GM12878 (cell line): ENCODE results near the gene DEUP1. TPM values are rescaled to one million over a fixed set of nuclear protein-coding genes. Genes with fewer than 3 reads are reported as not detected.

ENCODE experiments used
- ATAC-seq: fragments of 200-7000 bp; cut with Tn5 transposase; 3 replicates; pipeline ENCODE4 v1.9.1; 2020; ENCODE audit warnings: mild to moderate bottlenecking, moderate library complexity
- BruUV-seq: library from RNA; stranded (reverse); fragments of 400-500 nt; replicated peaks from 2 replicates; lab custom pipeline; 2021; lab: Mats Ljungman, UMichigan
- CTCF ChIA-PET: fragments of 300-600 bp; sonication (Branson Sonifier 250); formaldehyde crosslinking; extraction: SDS; loops from one replicate; lab custom pipeline; 2021; ENCODE audit warnings: inconsistent platforms; lab: Yijun Ruan, JAX
- POLR2A ChIA-PET: fragments of 350-600 bp; formaldehyde crosslinking; extraction: SDS; loops from one replicate; lab custom pipeline; 2021; ENCODE audit warnings: inconsistent platforms; lab: Charles Lee
- RAD21 ChIA-PET: fragments of 300-600 bp; sonication (Branson Sonifier 250); formaldehyde crosslinking; loops from one replicate; lab custom pipeline; 2023; ENCODE audit warnings: antibody characterized with exemption; ENCODE audit not compliant: unreplicated experiment; lab: Charles Lee
- SMC1A ChIA-PET: fragments of 300-600 bp; sonication (Branson Sonifier 250); formaldehyde crosslinking; loops from one replicate; lab custom pipeline; 2023; ENCODE audit not compliant: unreplicated experiment, uncharacterized antibody; lab: Charles Lee
- DNase-seq: peaks from one replicate; pipeline ENCODE4 v3.0.0-alpha.2; 2011; ENCODE audit warnings: low read depth, low spot score
- FAIRE-seq: peaks from 3 replicates; lab custom pipeline; 2011; peaks lifted over from hg19 to GRCh38; lab: Jason Lieb, UNC
- H2AFZ ChIP-seq: 2 replicates; pipeline ENCODE4 v1.6.0; 2011; ENCODE audit warnings: low read depth, low read length, control low read depth; ENCODE audit not compliant: control insufficient read depth
- H3K27ac ChIP-seq: 2 replicates; pipeline ENCODE4 v1.5.1; 2011; ENCODE audit warnings: control low read depth; ENCODE audit not compliant: control insufficient read depth, insufficient read depth
- H3K27me3 ChIP-seq, 2 experiments: replicated peaks in 1 of 2; 2 replicates each; pipeline versions ENCODE4 v1.6.0 to v1.6.1; 2011; ENCODE audit warnings: low read length in 1 of 2; ENCODE audit not compliant: control insufficient read depth in 2 of 2, insufficient read depth in 2 of 2
- H3K36me3 ChIP-seq, 2 experiments: 2 replicates each; pipeline ENCODE4 v1.5.1; 2011; ENCODE audit warnings: low read length in 1 of 2; ENCODE audit not compliant: control insufficient read depth in 2 of 2, insufficient read depth in 2 of 2
- H3K4me1 ChIP-seq: 2 replicates; pipeline ENCODE4 v1.6.1; 2011; ENCODE audit warnings: mild to moderate bottlenecking, low read length, moderate library complexity, mixed read lengths; ENCODE audit not compliant: control insufficient read depth, insufficient read depth
- H3K4me2 ChIP-seq: 2 replicates; pipeline ENCODE4 v1.6.0; 2011; ENCODE audit warnings: control low read depth; ENCODE audit not compliant: control insufficient read depth, insufficient read depth
- H3K4me3 ChIP-seq: fragments of 200-600 bp; sonication (generic); 2 replicates; pipeline ENCODE4 v1.5.1; 2016
- H3K79me2 ChIP-seq: 2 replicates; pipeline ENCODE4 v1.6.0; 2011; ENCODE audit warnings: low read length; ENCODE audit not compliant: control insufficient read depth, insufficient read depth
- H3K9ac ChIP-seq: 2 replicates; pipeline ENCODE4 v1.8.0; 2011; ENCODE audit warnings: low read length, control low read depth, mixed read lengths; ENCODE audit not compliant: control insufficient read depth, insufficient read depth
- H3K9me3 ChIP-seq: replicated peaks from 3 replicates; pipeline ENCODE4 v1.5.1; 2011; ENCODE audit warnings: mild to moderate bottlenecking, low read length; ENCODE audit not compliant: control insufficient read depth, insufficient read depth
- H4K20me1 ChIP-seq: 2 replicates; pipeline ENCODE4 v1.6.0; 2011; ENCODE audit not compliant: control insufficient read depth, insufficient read depth
- BMI1 ChIP-seq: fragments of 450-650 bp; IDR thresholded peaks from 2 replicates; pipeline ENCODE4 v1.6.1; 2016; ENCODE audit warnings: mild to moderate bottlenecking, moderate library complexity, borderline replicate concordance
- CREB1 ChIP-seq: IDR thresholded peaks from 2 replicates; pipeline ENCODE4 v1.6.1; 2012; ENCODE audit warnings: low read depth, mild to moderate bottlenecking, inconsistent platforms
- CREM ChIP-seq: IDR thresholded peaks from 2 replicates; pipeline ENCODE4 v1.6.1; 2014; ENCODE audit warnings: antibody characterized with exemption, low read depth
- IRF4 ChIP-seq: IDR thresholded peaks from 2 replicates; pipeline ENCODE4 v1.6.1; 2011; ENCODE audit warnings: low read depth, low read length
- JUNB ChIP-seq: IDR thresholded peaks from 2 replicates; pipeline ENCODE4 v1.6.1; 2016; ENCODE audit warnings: antibody characterized with exemption, mild to moderate bottlenecking
- LARP7 ChIP-seq: fragments of 450-650 bp; IDR thresholded peaks from 2 replicates; pipeline ENCODE4 v1.6.1; 2017; ENCODE audit warnings: mild to moderate bottlenecking
- PAX5 ChIP-seq: IDR thresholded peaks from 2 replicates; pipeline ENCODE4 v1.6.1; 2011; ENCODE audit warnings: low read depth, low read length, borderline replicate concordance
- SMAD5 ChIP-seq: IDR thresholded peaks from 2 replicates; pipeline ENCODE4 v1.6.1; 2016; ENCODE audit warnings: antibody characterized with exemption, low read depth
- SMC3 ChIP-seq: IDR thresholded peaks from 2 replicates; pipeline ENCODE4 v1.6.1; 2011; ENCODE audit warnings: low read length, improper control_type of control experiment, borderline replicate concordance
- TCF3 ChIP-seq: IDR thresholded peaks from 2 replicates; pipeline ENCODE4 v1.6.1; 2012; ENCODE audit warnings: low read depth, mild to moderate bottlenecking, low read length, borderline replicate concordance; ENCODE audit not compliant: insufficient read depth
- YY1 ChIP-seq: IDR thresholded peaks from 2 replicates; pipeline ENCODE4 v1.6.1; 2011; ENCODE audit warnings: low read depth, mild to moderate bottlenecking, low read length
- WGBS: methylation state at CpG from one replicate; pipeline ENCODE4 v1.1.6; 2016; ENCODE audit warnings: low lambda C conversion rate; ENCODE audit not compliant: insufficient replicate concordance, insufficient coverage; ENCODE audit errors: missing lambda C conversion rate; 5-methylcytosine and 5-hydroxymethylcytosine counted together
- in situ Hi-C: fragments of 300-500 bp; cut with MboI; formaldehyde crosslinking; loops from 9 replicates; pipeline ENCODE4 v1.14.3; 2018; ENCODE audit warnings: mixed read lengths
- intact Hi-C: fragments of 100-400 bp; cut with micrococcal nuclease; formaldehyde crosslinking; loops from one replicate; pipeline ENCODE4 v1.14.2; 2022; ENCODE audit not compliant: unreplicated experiment
- polyA plus RNA-seq, 11 experiments: library from polyadenylated mRNA; depleted of rRNA in 4 of 11; unstranded in 6 of 11; stranded (reverse) in 5 of 11; fragments of >200 nt; fragmentation: Nextera tagmentation in 4 of 11; fragmentation: Illumina TruSeq in 1 of 11; extraction: Ambion mirVana in 4 of 11; extraction: Trizol in 1 of 11; gene quantifications; 1 replicate in 1 of 11; 2 replicates in 10 of 11; pipeline versions ENCODE4 v1.2.1 to v1.2.3, GENCODE V29; 2011 to 2016; ENCODE audit warnings: inconsistent platforms in 2 of 11, missing spikeins in 2 of 11, low read depth in 1 of 11
- total RNA-seq, 4 experiments: library from RNA; depleted of rRNA in 3 of 4; stranded (reverse); fragments of >200 nt in 3 of 4; fragmentation: Illumina TruSeq in 1 of 4; extraction: Trizol in 1 of 4; gene quantifications; 2 replicates each; pipeline versions ENCODE4 v1.2.1 to v1.2.3, GENCODE V29; 2013 to 2021
- TF ChIP-seq, protein P1 (sequence below): IDR thresholded peaks from 2 replicates; pipeline ENCODE4 v1.6.1; 2011; ENCODE audit warnings: borderline replicate concordance, low read depth, mild to moderate bottlenecking, moderate library complexity, mixed read lengths, low read length; ENCODE audit not compliant: insufficient read depth; ENCODE audit errors: extremely low read length
- TF ChIP-seq, protein P2 (sequence below), 3 experiments: IDR thresholded peaks in 2 of 3; conservative IDR thresholded peaks in 1 of 3; 2 replicates each; pipeline ENCODE4 v1.5.1; 2011; ENCODE audit warnings: low read depth in 3 of 3, low read length in 3 of 3, mild to moderate bottlenecking in 3 of 3, control low read depth in 2 of 3, moderate library complexity in 2 of 3, inconsistent platforms in 1 of 3, mixed read lengths in 1 of 3; ENCODE audit not compliant: control insufficient read depth in 2 of 3, insufficient read depth in 1 of 3; ENCODE audit errors: extremely low read depth in 1 of 3
- TF ChIP-seq, protein P3 (sequence below): fragments of 450-650 bp; IDR thresholded peaks from 2 replicates; pipeline ENCODE4 v1.6.1; 2016; ENCODE audit warnings: mild to moderate bottlenecking
- TF ChIP-seq, protein P4 (sequence below): IDR thresholded peaks from 2 replicates; pipeline ENCODE4 v1.6.1; 2012; ENCODE audit warnings: low read depth, low read length, improper control_type of control experiment
- TF ChIP-seq, protein P5 (sequence below): IDR thresholded peaks from 2 replicates; pipeline ENCODE4 v1.6.1; 2012; ENCODE audit warnings: low read depth, low read length, improper control_type of control experiment

Gene DEUP1
- total and polyA plus RNA-seq, 10 of the 15 experiments (the other 5 are each of a cell fraction or from before 2014, with no cell fraction given) = 0.12 TPM; not detected in 9

DNA sequence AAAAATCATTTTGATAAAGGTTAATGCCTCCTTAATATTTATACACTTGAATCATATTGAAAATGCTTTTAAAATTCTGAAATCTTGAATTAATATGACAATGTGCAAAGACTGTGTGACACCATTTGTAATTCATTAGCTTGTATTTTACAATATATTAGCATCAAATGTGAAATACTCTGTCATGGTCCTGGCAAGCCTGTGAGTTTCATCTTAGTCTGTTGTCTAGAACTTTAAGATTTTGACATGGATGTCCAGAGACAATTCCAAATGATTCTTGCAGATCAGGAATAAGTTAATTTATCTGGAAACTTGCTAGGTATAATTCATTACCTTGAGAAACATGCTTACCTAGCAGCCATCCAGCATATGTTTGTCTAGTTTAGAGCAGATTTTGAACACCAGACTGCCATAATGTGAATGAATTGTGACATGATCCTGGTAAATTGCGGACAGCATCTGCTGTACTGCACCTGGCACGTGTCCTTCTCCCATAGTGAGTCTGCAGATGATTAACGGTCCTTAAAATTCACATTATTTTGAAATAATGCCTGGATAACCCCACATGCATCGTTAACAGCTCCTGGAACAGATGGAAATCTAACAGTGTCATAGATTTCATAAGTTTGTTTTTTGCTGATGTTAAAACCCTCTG is 34.5 kb upstream of the DEUP1 start (continued):
- TF ChIP-seq LARP7 (no peak), PAX5 (no peak), SMAD5 (no peak), TCF3 (no peak)
- TF ChIP-seq, protein P1, sequence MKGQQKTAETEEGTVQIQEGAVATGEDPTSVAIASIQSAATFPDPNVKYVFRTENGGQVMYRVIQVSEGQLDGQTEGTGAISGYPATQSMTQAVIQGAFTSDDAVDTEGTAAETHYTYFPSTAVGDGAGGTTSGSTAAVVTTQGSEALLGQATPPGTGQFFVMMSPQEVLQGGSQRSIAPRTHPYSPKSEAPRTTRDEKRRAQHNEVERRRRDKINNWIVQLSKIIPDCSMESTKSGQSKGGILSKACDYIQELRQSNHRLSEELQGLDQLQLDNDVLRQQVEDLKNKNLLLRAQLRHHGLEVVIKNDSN = no peak
- TF ChIP-seq, all 136 proteins: peak for 0

DNA sequence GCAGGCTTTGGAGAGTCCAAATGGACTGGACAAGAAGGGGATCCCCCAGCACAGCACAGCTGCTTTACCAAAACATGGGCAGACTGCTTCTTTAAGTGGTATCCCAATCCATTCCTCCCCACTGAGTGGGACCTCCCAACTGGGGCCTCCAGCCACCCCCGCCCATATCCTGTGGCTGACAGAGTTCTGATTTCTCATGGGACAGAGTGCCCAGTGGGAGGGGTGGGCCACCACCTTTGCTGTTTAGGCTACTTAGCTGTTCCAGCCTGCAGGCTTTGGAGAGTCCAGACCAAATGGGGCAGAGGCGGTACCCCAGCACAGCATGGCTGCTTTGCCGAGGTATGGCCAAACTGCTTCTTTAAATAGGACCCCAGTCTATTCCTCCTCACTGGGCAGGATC is 26.9 kb upstream of the DEUP1 start:
- POLR2A ChIA-PET = no interaction called here
- Histone ChIP-seq H3K9ac (no peak overlapping the region), H3K9me3 (no peaks in the 10 kb centered on the region; the same call in 2 of the 3 replicates), H3K36me3 (no peaks in the 10 kb centered on the region), H3K79me2 (no peaks in the 10 kb centered on the region), H3K27me3 (no peaks in the 10 kb centered on the region), H3K4me2 (no peak overlapping the region), H3K27ac (no peak overlapping the region), H4K20me1 (no peaks in the 10 kb centered on the region), H3K4me3 (no peak overlapping the region), H2AFZ (no peak overlapping the region), H3K4me1 (no peaks in the 10 kb centered on the region)
- CTCF ChIA-PET = no interaction called here
- SMC1A ChIA-PET = interaction anchor here (1.6 kb wide), 1 partner anchor 11 kb away, joined by 3 read pairs; no protein-coding TSS in a partner anchor
- intact Hi-C loops (no loop called here), in situ Hi-C loops (no loop called here)
- DNase-seq = no peak
- WGBS = 45% methylated on average over 3 of the region's 3 CpGs
- ATAC-seq = no peak
- no TSS peak for BruUV-seq
- FAIRE-seq = no peak
- RAD21 ChIA-PET = no interaction called here
- TF ChIP-seq, protein P2, sequence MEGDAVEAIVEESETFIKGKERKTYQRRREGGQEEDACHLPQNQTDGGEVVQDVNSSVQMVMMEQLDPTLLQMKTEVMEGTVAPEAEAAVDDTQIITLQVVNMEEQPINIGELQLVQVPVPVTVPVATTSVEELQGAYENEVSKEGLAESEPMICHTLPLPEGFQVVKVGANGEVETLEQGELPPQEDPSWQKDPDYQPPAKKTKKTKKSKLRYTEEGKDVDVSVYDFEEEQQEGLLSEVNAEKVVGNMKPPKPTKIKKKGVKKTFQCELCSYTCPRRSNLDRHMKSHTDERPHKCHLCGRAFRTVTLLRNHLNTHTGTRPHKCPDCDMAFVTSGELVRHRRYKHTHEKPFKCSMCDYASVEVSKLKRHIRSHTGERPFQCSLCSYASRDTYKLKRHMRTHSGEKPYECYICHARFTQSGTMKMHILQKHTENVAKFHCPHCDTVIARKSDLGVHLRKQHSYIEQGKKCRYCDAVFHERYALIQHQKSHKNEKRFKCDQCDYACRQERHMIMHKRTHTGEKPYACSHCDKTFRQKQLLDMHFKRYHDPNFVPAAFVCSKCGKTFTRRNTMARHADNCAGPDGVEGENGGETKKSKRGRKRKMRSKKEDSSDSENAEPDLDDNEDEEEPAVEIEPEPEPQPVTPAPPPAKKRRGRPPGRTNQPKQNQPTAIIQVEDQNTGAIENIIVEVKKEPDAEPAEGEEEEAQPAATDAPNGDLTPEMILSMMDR (IDR thresholded peaks at IDR 0.05 in 2 of 3, conservative IDR thresholded peaks at IDR 0.05 in 1 of 3; ENCODE audit: control insufficient read depth in 2 of 3, extremely low read depth in 1 of 3, insufficient read depth in 1 of 3, low read depth in 3 of 3, low read length in 3 of 3) = no peak
- TF ChIP-seq, protein P3, sequence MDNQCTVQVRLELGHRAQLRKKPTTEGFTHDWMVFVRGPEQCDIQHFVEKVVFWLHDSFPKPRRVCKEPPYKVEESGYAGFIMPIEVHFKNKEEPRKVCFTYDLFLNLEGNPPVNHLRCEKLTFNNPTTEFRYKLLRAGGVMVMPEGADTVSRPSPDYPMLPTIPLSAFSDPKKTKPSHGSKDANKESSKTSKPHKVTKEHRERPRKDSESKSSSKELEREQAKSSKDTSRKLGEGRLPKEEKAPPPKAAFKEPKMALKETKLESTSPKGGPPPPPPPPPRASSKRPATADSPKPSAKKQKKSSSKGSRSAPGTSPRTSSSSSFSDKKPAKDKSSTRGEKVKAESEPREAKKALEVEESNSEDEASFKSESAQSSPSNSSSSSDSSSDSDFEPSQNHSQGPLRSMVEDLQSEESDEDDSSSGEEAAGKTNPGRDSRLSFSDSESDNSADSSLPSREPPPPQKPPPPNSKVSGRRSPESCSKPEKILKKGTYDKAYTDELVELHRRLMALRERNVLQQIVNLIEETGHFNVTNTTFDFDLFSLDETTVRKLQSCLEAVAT = no peak
- TF ChIP-seq CREM = no peak
- no peak for TF ChIP-seq IRF4
- no peak for TF ChIP-seq YY1
- TF ChIP-seq, protein P4, sequence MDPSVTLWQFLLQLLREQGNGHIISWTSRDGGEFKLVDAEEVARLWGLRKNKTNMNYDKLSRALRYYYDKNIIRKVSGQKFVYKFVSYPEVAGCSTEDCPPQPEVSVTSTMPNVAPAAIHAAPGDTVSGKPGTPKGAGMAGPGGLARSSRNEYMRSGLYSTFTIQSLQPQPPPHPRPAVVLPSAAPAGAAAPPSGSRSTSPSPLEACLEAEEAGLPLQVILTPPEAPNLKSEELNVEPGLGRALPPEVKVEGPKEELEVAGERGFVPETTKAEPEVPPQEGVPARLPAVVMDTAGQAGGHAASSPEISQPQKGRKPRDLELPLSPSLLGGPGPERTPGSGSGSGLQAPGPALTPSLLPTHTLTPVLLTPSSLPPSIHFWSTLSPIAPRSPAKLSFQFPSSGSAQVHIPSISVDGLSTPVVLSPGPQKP = no peak
- no peak for TF ChIP-seq JUNB
- TF ChIP-seq, protein P5, sequence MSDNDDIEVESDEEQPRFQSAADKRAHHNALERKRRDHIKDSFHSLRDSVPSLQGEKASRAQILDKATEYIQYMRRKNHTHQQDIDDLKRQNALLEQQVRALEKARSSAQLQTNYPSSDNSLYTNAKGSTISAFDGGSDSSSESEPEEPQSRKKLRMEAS = no peak
- TF ChIP-seq SMC3 = no peak
- no peak for TF ChIP-seq BMI1
- TF ChIP-seq CREB1 = no peak
